Muscle layer of duodenum (tissue), 2 donors: ENCODE results near the gene ROPN1L.
"Not testable (repeated sequence)": the region's sequence is repeated elsewhere in the genome, so short reads cannot be mapped to it uniquely, and the experiment has no call there.

Source experiments
- H3K27ac ChIP-seq: one replicate; pipeline ENCODE4 v1.7.0; 2013; ENCODE audit warnings: mild to moderate bottlenecking, low read length
- H3K27me3 ChIP-seq: one replicate; pipeline ENCODE4 v1.7.0; 2013; ENCODE audit warnings: low read depth, mild to moderate bottlenecking, control low read depth, low read length
- H3K36me3 ChIP-seq, 2 donors: one replicate each; pipeline ENCODE4 v1.7.0; 2013; ENCODE audit warnings: low read length in 2 of 2, control low read depth in 1 of 2, mild to moderate bottlenecking in 1 of 2; ENCODE audit not compliant: insufficient read depth in 2 of 2, control insufficient read depth in 1 of 2
- H3K4me1 ChIP-seq, 2 donors: one replicate each; pipeline ENCODE4 v1.7.0; 2013; ENCODE audit warnings: low read length in 2 of 2, mild to moderate bottlenecking in 2 of 2, control low read depth in 1 of 2, moderate library complexity in 1 of 2; ENCODE audit not compliant: insufficient read depth in 2 of 2, control insufficient read depth in 1 of 2
- H3K4me3 ChIP-seq, 2 donors: one replicate each; pipeline ENCODE4 v1.7.0; 2013; ENCODE audit warnings: low read length in 2 of 2, low read depth in 1 of 2, mild to moderate bottlenecking in 1 of 2
- H3K9me3 ChIP-seq, 2 donors: one replicate each; pipeline ENCODE4 v1.7.0; 2013; ENCODE audit warnings: low read length in 2 of 2, control low read depth in 1 of 2, mild to moderate bottlenecking in 1 of 2; ENCODE audit not compliant: control insufficient read depth in 1 of 2
- donor health status: healthy.

Gene ROPN1L

DNA sequence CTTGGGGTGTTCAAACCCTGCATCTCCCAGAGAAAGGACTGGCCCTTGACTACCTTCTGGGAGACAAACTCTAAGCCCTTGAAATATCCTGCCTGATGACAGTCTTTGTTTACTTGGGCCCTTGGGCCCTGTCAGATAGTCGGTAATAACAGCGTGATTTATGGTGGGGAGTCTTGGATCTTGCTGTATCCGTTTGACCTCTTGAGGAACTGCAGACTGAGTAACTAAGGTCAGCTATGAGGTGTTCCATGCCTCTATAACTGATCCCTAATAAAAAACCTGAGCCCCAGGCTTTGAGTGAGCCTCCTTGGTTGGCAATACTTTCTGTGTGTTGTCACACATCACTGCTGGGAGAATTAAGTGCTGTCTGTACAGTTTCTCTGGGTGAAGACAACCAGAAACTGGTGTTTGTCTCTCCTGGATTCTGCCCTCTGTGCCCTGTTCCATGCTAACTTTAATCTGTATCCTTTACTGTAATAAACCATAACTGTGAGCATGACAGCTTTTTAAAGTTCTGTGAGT is 66.0 kb downstream of the ROPN1L start:
- H3K9me3 ChIP-seq: no peaks in the 10 kb centered on the region
- H3K4me3 ChIP-seq: no peak overlapping the region
- H3K4me1 ChIP-seq: no peaks in the 10 kb centered on the region
- no peaks in the 10 kb centered on the region for H3K27me3 ChIP-seq
- no peaks in the 10 kb centered on the region for H3K36me3 ChIP-seq
- no peak overlapping the region for H3K27ac ChIP-seq

- Histone ChIP-seq H3K36me3 (no peaks in the 10 kb centered on the region), H3K4me3 (no peak overlapping the region), H3K4me1 (no peaks in the 10 kb centered on the region), H3K27ac (no peak overlapping the region), H3K9me3 (no peaks in the 10 kb centered on the region), H3K27me3 (no peaks in the 10 kb centered on the region)
Observed at GRCh38 chr5:10509575-10509974, 67.9 kb downstream of the ROPN1L start.

DNA sequence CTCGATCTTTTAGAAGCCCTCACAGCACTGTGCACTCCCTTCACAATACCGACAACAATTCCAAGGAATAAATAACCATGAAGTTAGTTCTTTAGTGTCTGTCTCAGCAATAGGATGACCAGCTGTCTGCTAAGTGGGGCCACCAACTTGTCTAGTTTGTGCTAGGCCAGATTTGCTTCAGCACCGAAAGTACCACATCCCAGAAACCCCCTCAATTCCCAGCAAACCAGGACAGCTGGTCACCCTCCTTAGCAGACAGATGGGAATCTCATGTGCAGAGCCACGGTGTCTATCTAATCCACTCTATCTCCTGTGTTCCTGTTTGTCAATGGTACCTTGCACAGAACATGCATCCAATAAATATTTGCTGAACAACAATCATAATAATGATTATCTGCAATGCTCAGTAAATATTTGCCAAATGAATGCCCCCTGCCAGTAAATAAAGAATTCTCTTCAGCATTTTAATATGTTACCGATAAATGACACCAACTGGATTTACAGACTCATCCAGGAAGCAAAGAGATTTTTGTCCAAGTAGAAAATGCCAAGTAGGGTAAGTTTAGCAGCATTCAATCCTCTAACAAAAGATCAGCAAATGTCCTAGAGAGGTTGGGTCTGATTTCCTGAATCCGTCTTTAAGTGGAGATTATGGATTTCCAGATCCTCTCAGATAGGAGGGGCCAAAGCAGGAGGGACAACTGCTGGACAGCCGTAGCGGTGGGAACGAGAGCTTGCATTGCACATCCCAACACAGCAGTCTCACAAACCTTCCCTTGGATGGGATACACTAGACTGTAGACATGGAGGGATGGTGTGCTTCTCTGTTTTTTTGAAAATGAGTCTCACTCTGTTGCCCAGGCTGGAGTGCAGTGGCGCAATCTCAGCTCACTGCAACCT is 70.3 kb downstream of the ROPN1L start:
- Histone ChIP-seq H3K36me3 (no peaks in the 10 kb centered on the region), H3K9me3 (no peaks in the 10 kb centered on the region), H3K4me1 (no peaks in the 10 kb centered on the region), H3K4me3 (no peak overlapping the region), H3K27ac (no peak overlapping the region), H3K27me3 (no peaks in the 10 kb centered on the region)

DNA sequence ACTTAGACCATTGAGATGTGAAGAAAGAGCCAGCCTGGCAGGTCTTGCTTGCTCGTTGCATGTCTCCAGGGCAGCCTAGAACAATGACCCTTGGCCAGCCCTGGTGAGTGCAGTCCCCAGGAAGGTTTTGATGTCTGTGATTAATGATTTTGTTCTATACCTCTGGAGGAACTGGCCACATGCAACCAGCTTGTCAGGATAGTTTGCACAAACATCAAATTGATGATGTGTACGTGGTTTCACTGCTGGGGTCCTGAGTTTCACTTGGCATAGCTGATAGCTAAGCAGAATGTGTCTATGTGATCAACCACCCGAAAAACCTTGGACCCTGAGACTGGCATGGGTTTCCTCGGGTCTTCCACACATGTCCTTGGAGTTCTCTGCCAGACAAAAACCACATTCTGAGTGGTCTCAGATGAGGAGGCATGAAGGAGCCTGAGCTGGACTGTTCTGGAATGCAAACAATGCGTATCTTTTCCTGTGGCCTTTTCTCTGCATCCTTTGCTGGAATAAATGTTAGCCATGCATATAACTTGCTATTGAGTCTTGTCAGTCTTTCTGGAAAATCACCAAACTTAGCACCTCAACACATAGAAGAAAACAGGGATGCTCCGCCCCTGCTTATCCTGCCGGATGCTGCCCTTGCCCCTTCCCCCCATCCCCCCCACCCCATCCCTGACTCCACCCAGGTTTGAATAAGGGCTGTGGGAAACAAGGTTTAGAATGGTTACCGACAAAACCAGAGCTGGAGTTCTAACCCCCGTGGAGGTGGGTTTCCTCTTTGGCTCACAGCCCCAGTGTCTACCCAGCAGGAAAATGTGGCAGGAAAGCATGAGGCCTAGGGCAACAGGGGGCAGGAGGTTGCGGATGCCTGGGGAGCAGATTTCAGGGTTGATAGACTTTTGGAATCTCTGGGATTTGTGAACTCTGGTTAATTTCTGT is 72.1 kb downstream of the ROPN1L start:
- Histone ChIP-seq H3K27me3 (no peaks in the 10 kb centered on the region), H3K36me3 (no peaks in the 10 kb centered on the region), H3K9me3 (no peaks in the 10 kb centered on the region), H3K4me3 (no peak overlapping the region), H3K4me1 (no peaks in the 10 kb centered on the region), H3K27ac (no peak overlapping the region)

DNA sequence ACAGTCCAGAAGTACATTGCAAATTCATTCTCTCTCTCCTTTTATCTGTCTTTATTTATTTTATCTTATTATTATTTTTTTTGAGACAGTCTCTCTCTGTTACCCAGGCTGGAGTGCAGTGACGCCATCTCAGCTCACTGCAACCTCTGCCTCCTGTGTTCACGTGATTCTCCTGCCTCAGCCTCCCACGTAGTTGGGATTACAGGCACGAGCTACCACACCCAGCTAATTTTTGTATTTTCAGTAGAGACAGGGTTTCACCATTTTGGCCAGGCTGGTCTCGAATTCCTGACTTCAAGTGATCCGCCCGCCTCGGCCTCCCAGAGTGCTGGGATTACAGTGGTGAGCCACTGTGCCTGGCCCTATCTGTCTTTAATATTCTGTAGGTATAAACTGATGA is 72.9 kb downstream of the ROPN1L start:
- not testable (repeated sequence) for H3K9me3 ChIP-seq, H3K4me3 ChIP-seq, H3K4me1 ChIP-seq, H3K27me3 ChIP-seq, H3K27ac ChIP-seq, H3K36me3 ChIP-seq
